NCI-H128 (cell line): ENCODE data around the gene ALKBH8.
A peak's percentile ranks its signal among the peaks of the same experiment; 100 is the strongest.
"Not testable (repeated sequence)": the region's sequence is repeated elsewhere in the genome, so short reads cannot be mapped to it uniquely, and the experiment has no call there.

Source experiments
- DNase-seq: peaks from one replicate; lab custom pipeline; 2025; ENCODE audit not compliant: unreplicated experiment; lab: John Stamatoyannopoulos, UW

ALKBH8 gene

GRCh38 chr11:107508201-107508857 lies 57.2 kb downstream of the ALKBH8 start:
- DNase-seq, result no peak

- no peak for DNase-seq
Observed at GRCh38 chr11:107505647-107506225, 59.8 kb downstream of the ALKBH8 start.

- DNase-seq, result no peak
Observed at GRCh38 chr11:107504981-107505380, 60.6 kb downstream of the ALKBH8 start.

- DNase-seq, result no peak
Observed at GRCh38 chr11:107501713-107502112, 63.8 kb downstream of the ALKBH8 start.

GRCh38 chr11:107497371-107497770 lies 68.2 kb downstream of the ALKBH8 start:
- not testable (repeated sequence) for DNase-seq

GRCh38 chr11:107496011-107496410 lies 69.5 kb downstream of the ALKBH8 start:
- no peak for DNase-seq

GRCh38 chr11:107494055-107494454 lies 71.5 kb downstream of the ALKBH8 start:
- DNase-seq, result no peak

GRCh38 chr11:107493117-107493516 lies 72.4 kb downstream of the ALKBH8 start:
- DNase-seq, result no peak

GRCh38 chr11:107490836-107491235 lies 74.7 kb downstream of the ALKBH8 start:
- DNase-seq, result no peak

- no peak for DNase-seq
Observed at GRCh38 chr11:107482234-107482633, 83.3 kb downstream of the ALKBH8 start.

GRCh38 chr11:107478922-107479321 lies 86.6 kb downstream of the ALKBH8 start:
- no peak for DNase-seq

- DNase-seq, result no peak
Observed at GRCh38 chr11:107477820-107478219, 87.7 kb downstream of the ALKBH8 start.

GRCh38 chr11:107473792-107474191 lies 91.7 kb downstream of the ALKBH8 start:
- DNase-seq, result no peak

- no peak for DNase-seq
Observed at GRCh38 chr11:107472966-107473365, 92.6 kb downstream of the ALKBH8 start.

- no peak for DNase-seq
Observed at GRCh38 chr11:107468596-107468995, 96.9 kb downstream of the ALKBH8 start.

GRCh38 chr11:107467696-107468095 lies 97.8 kb downstream of the ALKBH8 start:
- DNase-seq, result no peak

- DNase-seq, result not testable (repeated sequence)
Observed at GRCh38 chr11:107466275-107466866, 99.2 kb downstream of the ALKBH8 start.

- DNase-seq, result peak; percentile 93
Observed at GRCh38 chr11:107457558-107458271, 107.8 kb downstream of the ALKBH8 start, which contains the start of gene CWF19L2. TSS of gene CWF19L2 (minus strand) at chr11:107457825. CDS start at chr11:107457816, 9 bp downstream.

GRCh38 chr11:107457205-107457557 lies 108.4 kb downstream of the ALKBH8 start:
- DNase-seq, result no peak

- DNase-seq, result no peak
Observed at GRCh38 chr11:107453594-107454286, 111.8 kb downstream of the ALKBH8 start.
